Lung microvascular endothelial cell (primary cell): ENCODE results near the gene GSTO1. TPM values are rescaled to one million over a fixed set of nuclear protein-coding genes. Genes with fewer than 3 reads are reported as not detected.

ENCODE experiments used
- DNase-seq, 2 donors: peaks; one replicate each; pipeline versions ENCODE4 v3.0.0 to v3.0.0-alpha.2; 2010; ENCODE audit warnings: low read depth in 2 of 2
- total RNA-seq: library from RNA; depleted of rRNA; stranded (reverse); fragments of >200 nt; gene quantifications from 2 replicates; pipeline ENCODE4 v1.2.1, GENCODE V29; 2014

Gene GSTO1
- total RNA-seq, 1 donor from 2014 or later: 220 TPM

GRCh38 chr10:104303594-104304355 is 49.1 kb downstream of the GSTO1 start:
- peak in 1 of 2 donors; percentile 19 for DNase-seq

GRCh38 chr10:104304356-104304745 is 49.7 kb downstream of the GSTO1 start:
- peak in 1 of 2 donors; percentile 27 for DNase-seq

- peak in 1 of 2 donors; percentile 26 for DNase-seq
Observed at GRCh38 chr10:104304927-104305326, 50.2 kb downstream of the GSTO1 start.

GRCh38 chr10:104306897-104307296 is 52.2 kb downstream of the GSTO1 start:
- peak in 1 of 2 donors; percentile 52 for DNase-seq

- DNase-seq: peak in 1 of 2 donors; percentile 43
Observed at GRCh38 chr10:104307576-104308438, 53.1 kb downstream of the GSTO1 start.

- DNase-seq: no peak
Observed at GRCh38 chr10:104308439-104308903, 53.8 kb downstream of the GSTO1 start.

GRCh38 chr10:104309980-104310978 is 55.6 kb downstream of the GSTO1 start:
- peak in 1 of 2 donors; percentile 72 for DNase-seq

- DNase-seq: no peak
Observed at GRCh38 chr10:104311184-104311720, 56.6 kb downstream of the GSTO1 start.

- DNase-seq: no peak
Observed at GRCh38 chr10:104314591-104315485, 60.1 kb downstream of the GSTO1 start.

- DNase-seq: no peak
Observed at GRCh38 chr10:104315486-104315921, 60.8 kb downstream of the GSTO1 start.

GRCh38 chr10:104316321-104317099 is 61.8 kb downstream of the GSTO1 start:
- no peak for DNase-seq

Other genes with a start within 250 kb of the GSTO1 start
- gene COL17A1, start 169.0 kb upstream of the GSTO1 start, total RNA-seq: under 0.01 and 0.44 TPM in 2 replicates
- gene SFR1, start 132.7 kb upstream of the GSTO1 start, total RNA-seq: 3.4 and 4.1 TPM in 2 replicates
- gene CFAP43, start 22.5 kb upstream of the GSTO1 start, total RNA-seq: under 0.01 TPM in 2 replicates
- gene GSTO2, start 14.3 kb downstream of the GSTO1 start, total RNA-seq: 0.65 and 0.99 TPM in 2 replicates
- gene ITPRIP, start 83.6 kb downstream of the GSTO1 start, total RNA-seq: 24.6 and 35.5 TPM in 2 replicates
- 1.1 and 3.0 TPM in 2 replicates for gene CFAP58, start 98.9 kb downstream of the GSTO1 start, total RNA-seq